ENCODE results near the gene TCF4.

- TF ChIP-seq POLR2A (IDR thresholded peaks at IDR 0.05) (no peak), CTCF (IDR thresholded peaks at IDR 0.05 in 8 of 11, conservative IDR thresholded peaks at IDR 0.05 in 3 of 11) (no peak)
Observed at GRCh38 chr18:55314615-55315237, 273.3 kb downstream of the TCF4 start.

Measured in spleen (tissue), 7 donors.